HEK293 (cell line): ENCODE results near the gene SLC25A52.
A peak's percentile ranks its signal among the peaks of the same experiment; 100 is the strongest.

Experiments used
- CTCF ChIA-PET: fragments of 350-600 bp; formaldehyde crosslinking; extraction: SDS; loops from one replicate; lab custom pipeline; 2021; ENCODE audit warnings: antibody characterized with exemption; lab: Yijun Ruan, JAX
- POLR2A ChIA-PET: fragments of 300-600 bp; formaldehyde crosslinking; extraction: SDS; loops from one replicate; lab custom pipeline; 2020; ENCODE audit warnings: antibody characterized with exemption, inconsistent platforms; lab: Yijun Ruan, JAX
- H3K27ac ChIP-seq: fragments of 200-500 bp; sonication (Bioruptor generic); 2 replicates; pipeline ENCODE4 v1.5.1; 2014; ENCODE audit warnings: low read depth, low read length, control low read depth, inconsistent platforms; ENCODE audit errors: extremely low read depth
- H3K36me3 ChIP-seq, 2 experiments: fragments of 200-500 bp in 1 of 2; sonication (Bioruptor generic) in 1 of 2; 1 replicate in 1 of 2; 2 replicates in 1 of 2; pipeline ENCODE4 v1.5.1; 2014 to 2017; ENCODE audit warnings: inconsistent platforms in 2 of 2, low read length in 2 of 2; ENCODE audit not compliant: control insufficient read depth in 2 of 2, insufficient read depth in 1 of 2
- H3K4me1 ChIP-seq: fragments of 200-500 bp; sonication (Bioruptor generic); 2 replicates; pipeline ENCODE4 v1.5.1; 2014; ENCODE audit warnings: mild to moderate bottlenecking, low read length, inconsistent platforms; ENCODE audit not compliant: control insufficient read depth, insufficient read depth
- H3K4me3 ChIP-seq: 2 replicates; pipeline ENCODE4 v1.5.1; 2011; ENCODE audit warnings: low read depth, mild to moderate bottlenecking, control low read depth, low read length, moderate library complexity
- H3K9me3 ChIP-seq: fragments of 200-500 bp; sonication (Bioruptor generic); 2 replicates; pipeline ENCODE4 v1.5.1; 2014; ENCODE audit warnings: low read depth, low read length, inconsistent platforms; ENCODE audit not compliant: control insufficient read depth, insufficient read depth
- ATF2 ChIP-seq: fragments of 450-650 bp; formaldehyde crosslinking; IDR thresholded peaks from 2 replicates; pipeline ENCODE4 v1.5.1; 2016; ENCODE audit warnings: missing biosample characterization, missing genetic modification characterization, low read depth
- ELK4 ChIP-seq: IDR thresholded peaks from 2 replicates; pipeline ENCODE4 v1.6.1; 2011; ENCODE audit warnings: mild to moderate bottlenecking, low read depth, low read length, borderline replicate concordance
- MYNN ChIP-seq: fragments of 450-650 bp; formaldehyde crosslinking; IDR thresholded peaks from 2 replicates; pipeline ENCODE4 v1.5.1; 2016; ENCODE audit warnings: missing biosample characterization, missing genetic modification characterization, borderline replicate concordance
- PRDM6 ChIP-seq: fragments of 450-650 bp; formaldehyde crosslinking; IDR thresholded peaks from 2 replicates; pipeline ENCODE4 v1.5.1; 2017; ENCODE audit warnings: missing biosample characterization, missing genetic modification characterization
- SETDB1 ChIP-seq: IDR thresholded peaks from one replicate; pipeline ENCODE4 v1.6.1; 2017; ENCODE audit warnings: mild to moderate bottlenecking, low read length, moderate library complexity, mixed read lengths; ENCODE audit not compliant: insufficient read length
- ZFHX2 ChIP-seq: fragments of 450-650 bp; formaldehyde crosslinking; conservative IDR thresholded peaks from 2 replicates; pipeline ENCODE4 v1.5.1; 2016; ENCODE audit warnings: missing biosample characterization, missing genetic modification characterization
- ZNF121 ChIP-seq: fragments of 450-650 bp; formaldehyde crosslinking; IDR thresholded peaks from 2 replicates; pipeline ENCODE4 v1.5.1; 2016; ENCODE audit warnings: missing biosample characterization, missing genetic modification characterization
- ZNF138 ChIP-seq: fragments of 450-650 bp; formaldehyde crosslinking; IDR thresholded peaks from 2 replicates; pipeline ENCODE4 v1.5.1; 2016; ENCODE audit warnings: missing biosample characterization, missing genetic modification characterization, borderline replicate concordance
- ZNF16 ChIP-seq: fragments of 450-650 bp; formaldehyde crosslinking; IDR thresholded peaks from 2 replicates; pipeline ENCODE4 v1.5.1; 2016; ENCODE audit warnings: low read depth, missing biosample characterization, missing genetic modification characterization
- ZNF274 ChIP-seq, 2 experiments: fragments of 200-500 bp in 1 of 2; fragments of 450-650 bp in 1 of 2; sonication (Bioruptor generic) in 1 of 2; formaldehyde crosslinking in 1 of 2; IDR thresholded peaks; 2 replicates each; pipeline versions ENCODE4 v1.5.1 to v1.6.1; 2014 to 2016; ENCODE audit warnings: borderline replicate concordance in 1 of 2, inconsistent platforms in 1 of 2, low read length in 1 of 2, missing biosample characterization in 1 of 2, missing genetic modification characterization in 1 of 2
- ZNF404 ChIP-seq: fragments of 450-650 bp; formaldehyde crosslinking; IDR thresholded peaks from 2 replicates; pipeline ENCODE4 v1.5.1; 2017; ENCODE audit warnings: missing biosample characterization, missing genetic modification characterization
- ZNF416 ChIP-seq: fragments of 450-650 bp; formaldehyde crosslinking; IDR thresholded peaks from 2 replicates; pipeline ENCODE4 v1.5.1; 2016; ENCODE audit warnings: missing biosample characterization, missing genetic modification characterization
- ZNF518A ChIP-seq: fragments of 450-650 bp; formaldehyde crosslinking; conservative IDR thresholded peaks from 2 replicates; pipeline ENCODE4 v1.5.1; 2016; ENCODE audit warnings: low read depth, missing biosample characterization, missing genetic modification characterization
- ZNF521 ChIP-seq: fragments of 450-650 bp; formaldehyde crosslinking; IDR thresholded peaks from 2 replicates; pipeline ENCODE4 v1.5.1; 2017; ENCODE audit warnings: missing biosample characterization, mild to moderate bottlenecking, missing genetic modification characterization
- ZNF548 ChIP-seq: fragments of 450-650 bp; formaldehyde crosslinking; IDR thresholded peaks from 2 replicates; pipeline ENCODE4 v1.5.1; 2016; ENCODE audit warnings: missing biosample characterization, missing genetic modification characterization
- ZNF560 ChIP-seq: fragments of 450-650 bp; formaldehyde crosslinking; IDR thresholded peaks from 2 replicates; pipeline ENCODE4 v1.5.1; 2017; ENCODE audit warnings: missing biosample characterization, missing genetic modification characterization, borderline replicate concordance
- ZNF623 ChIP-seq: fragments of 450-650 bp; formaldehyde crosslinking; IDR thresholded peaks from 2 replicates; pipeline ENCODE4 v1.5.1; 2016; ENCODE audit warnings: missing biosample characterization, missing genetic modification characterization
- ZSCAN4 ChIP-seq: fragments of 450-650 bp; formaldehyde crosslinking; IDR thresholded peaks from 2 replicates; pipeline ENCODE4 v1.5.1; 2017; ENCODE audit warnings: missing biosample characterization, missing genetic modification characterization
- ZSCAN5A ChIP-seq: fragments of 450-650 bp; formaldehyde crosslinking; IDR thresholded peaks from 2 replicates; pipeline ENCODE4 v1.5.1; 2016; ENCODE audit warnings: missing biosample characterization, missing genetic modification characterization

The SLC25A52 gene

GRCh38 chr18:31716362-31716761 is 44.3 kb downstream of the SLC25A52 start (continued):
- TF ChIP-seq ZNF121 (tag by site-specific recombination) (no peak), ZSCAN5A (tag by site-specific recombination) (no peak), ZFHX2 (tag by site-specific recombination) (no peak), ZNF404 (no peak), MYNN (tag by site-specific recombination) (no peak)

GRCh38 chr18:31711365-31712172 is 49.1 kb downstream of the SLC25A52 start:
- H3K4me3 ChIP-seq, result no peak overlapping the region
- POLR2A ChIA-PET, result no interaction called here
- H3K9me3 ChIP-seq, result no peaks in the 10 kb centered on the region
- TF ChIP-seq ZNF548 (no peak), ATF2 (0 out of 2 replicates have a peak, but pooled peaks have one; percentile 12), ZNF623 (tag by site-specific recombination) (peak; percentile 30; the same call in 1 of the 2 replicates)
- TF ChIP-seq, all 188 proteins: peak for 2
- Histone ChIP-seq H3K4me1 (no peaks in the 10 kb centered on the region), H3K36me3 (no peaks in the 10 kb centered on the region), H3K27ac (no peak overlapping the region)
- CTCF ChIA-PET, result interaction anchor here (0.6 to 1.5 kb wide), 4 partner anchors 11 to 170 kb away, joined by 3 to 7 read pairs (median 4); no protein-coding TSS in a partner anchor

- CTCF ChIA-PET, result interaction anchor here (0.7 to 1.5 kb wide), 3 partner anchors 11 to 169 kb away, joined by 4 to 7 read pairs (median 4); no protein-coding TSS in a partner anchor
- Histone ChIP-seq H3K4me1 (no peaks in the 10 kb centered on the region), H3K4me3 (no peak overlapping the region), H3K27ac (no peak overlapping the region), H3K36me3 (no peaks in the 10 kb centered on the region), H3K9me3 (no peaks in the 10 kb centered on the region)
- POLR2A ChIA-PET, result no interaction called here
- TF ChIP-seq ZNF16 (tag by site-specific recombination), result no peak
- no peak for TF ChIP-seq ZNF138
- TF ChIP-seq ZNF274 (IDR thresholded peaks at IDR 0.05; ENCODE audit: low read length), result no peak
- no peak for TF ChIP-seq ZNF274 (tag by site-specific recombination; IDR thresholded peaks at IDR 0.05; ENCODE audit: borderline replicate concordance)
- no peak for TF ChIP-seq PRDM6 (tag by site-specific recombination)
- TF ChIP-seq ZSCAN4 (tag by site-specific recombination), result peak; percentile 45
- TF ChIP-seq ELK4, result no peak
- no peak for TF ChIP-seq ZNF560
- peak; percentile 22 for TF ChIP-seq SETDB1
- TF ChIP-seq ZNF518A (tag by site-specific recombination), result no peak
- no peak for TF ChIP-seq ZNF521 (tag by site-specific recombination)
- TF ChIP-seq ZNF416, result no peak
Observed at GRCh38 chr18:31710826-31711225, 49.9 kb downstream of the SLC25A52 start.
